HG02973 (cell line): Measurements from ENCODE around the gene HNRNPF.
"Not testable (repeated sequence)": the region's sequence is repeated elsewhere in the genome, so short reads cannot be mapped to it uniquely, and the experiment has no call there.

Source experiments
- ATAC-seq: cut with Tn5 transposase; IDR thresholded peaks from one replicate; pipeline ENCODE4 v1.9.1; 2021; ENCODE audit warnings: moderate library complexity; ENCODE audit not compliant: unreplicated experiment

Gene HNRNPF

GRCh38 chr10:43352951-43353350 is 56.0 kb downstream of the HNRNPF start:
- ATAC-seq, result no peak

DNA sequence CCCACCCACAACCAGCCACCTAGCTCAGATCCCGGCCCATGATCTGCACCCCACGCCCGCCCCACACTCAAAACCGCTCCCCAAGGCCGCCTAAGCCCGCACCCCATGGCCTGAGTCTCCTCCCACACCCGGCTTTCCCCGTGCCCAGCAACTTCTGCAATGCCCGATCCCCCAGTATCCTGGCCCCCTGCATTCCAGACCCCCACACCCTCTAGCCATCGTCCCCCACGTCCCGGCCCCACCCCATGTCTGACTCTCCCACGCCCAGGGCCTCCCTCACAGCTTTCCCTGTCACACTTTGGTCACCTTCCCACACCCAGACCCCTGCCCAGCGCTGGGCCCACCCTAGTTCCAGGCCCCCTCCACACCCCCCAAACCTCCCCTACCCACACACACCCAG is 57.7 kb downstream of the HNRNPF start:
- ATAC-seq, result no peak

- no peak for ATAC-seq
Measured at GRCh38 chr10:43350686-43351085, 58.3 kb downstream of the HNRNPF start.

DNA sequence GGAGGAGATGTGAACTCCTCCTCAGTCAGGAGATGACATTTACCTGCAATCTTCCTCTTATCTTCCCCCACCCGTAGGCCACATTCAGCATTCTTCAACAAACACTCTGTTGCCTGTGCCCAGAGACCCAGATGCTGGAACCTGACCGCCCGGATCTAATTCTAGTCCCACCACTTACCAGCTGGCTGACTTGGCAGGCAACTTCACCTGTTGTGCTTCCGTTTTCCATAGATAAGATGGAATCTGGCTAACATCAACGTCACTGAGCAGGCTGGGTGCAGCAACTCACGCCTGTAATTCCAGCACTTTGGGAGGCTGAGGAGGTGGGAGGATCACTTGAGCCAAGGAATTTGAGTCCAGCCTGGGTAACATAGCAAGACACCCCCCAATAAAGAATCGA is 58.8 kb downstream of the HNRNPF start:
- ATAC-seq, result no peak

DNA sequence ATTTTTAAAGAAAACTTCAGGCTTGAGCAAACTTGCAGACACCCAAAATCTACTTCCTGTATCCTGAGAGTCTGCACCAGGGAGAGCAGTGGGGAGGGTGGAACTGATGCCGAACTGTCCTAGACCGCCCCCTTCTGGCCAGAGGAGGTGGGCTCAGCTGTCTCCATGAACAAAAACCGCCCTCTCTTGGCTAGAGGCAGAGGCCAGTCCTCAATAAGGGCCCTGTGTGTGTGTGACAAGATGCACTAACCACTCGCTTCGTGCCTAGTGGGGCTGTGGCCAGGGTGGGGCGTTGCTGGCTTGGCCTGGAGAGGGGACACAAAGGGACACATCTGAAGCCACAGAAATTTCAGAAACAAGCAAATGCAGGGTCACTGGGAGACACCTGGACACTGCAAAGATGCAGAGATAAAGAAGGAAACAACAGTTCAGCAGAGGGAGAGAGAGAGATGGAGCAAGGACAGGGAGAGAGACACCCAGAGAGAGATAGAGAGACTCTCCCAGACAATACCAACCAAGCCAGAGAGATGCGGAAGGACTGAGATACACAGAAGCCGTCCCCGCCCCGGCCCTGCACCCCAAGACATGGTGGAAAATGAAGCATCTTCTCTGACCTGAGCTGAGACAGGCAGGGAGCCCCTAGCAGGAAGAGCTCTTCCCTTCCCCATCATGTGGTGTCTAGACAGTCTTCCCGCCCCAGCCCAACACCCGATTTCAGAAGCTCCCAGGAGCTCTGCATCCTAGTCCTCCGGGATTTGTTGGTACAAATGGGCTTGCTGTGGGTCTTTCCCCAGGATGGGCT is 60.3 kb downstream of the HNRNPF start:
- peak; percentile 100 for ATAC-seq

- ATAC-seq, result no peak
Measured at GRCh38 chr10:43347997-43348396, 61.0 kb downstream of the HNRNPF start.

GRCh38 chr10:43344051-43344450 is 64.9 kb downstream of the HNRNPF start:
- no peak for ATAC-seq

DNA sequence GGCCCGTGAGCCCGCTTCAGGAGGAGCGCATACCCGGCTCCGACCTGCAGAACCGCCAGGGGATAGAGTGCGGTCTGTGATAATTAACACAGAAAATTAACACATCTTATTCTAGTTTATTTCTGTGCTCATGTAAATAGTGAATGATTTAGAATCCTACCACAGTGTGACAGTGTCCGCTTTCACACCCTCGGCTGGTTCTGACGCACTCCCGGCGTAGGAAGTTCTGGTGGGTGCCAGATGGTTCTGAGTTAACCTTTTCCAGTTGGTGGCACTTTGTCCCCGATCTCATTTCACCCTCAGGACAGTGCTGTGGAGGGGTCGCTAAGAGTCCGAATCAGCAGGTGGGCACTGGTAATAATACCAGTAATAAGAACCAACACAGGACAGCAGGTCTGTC is 65.9 kb downstream of the HNRNPF start:
- ATAC-seq, result no peak

- ATAC-seq, result no peak
Measured at GRCh38 chr10:43342279-43343125, 66.5 kb downstream of the HNRNPF start.

DNA sequence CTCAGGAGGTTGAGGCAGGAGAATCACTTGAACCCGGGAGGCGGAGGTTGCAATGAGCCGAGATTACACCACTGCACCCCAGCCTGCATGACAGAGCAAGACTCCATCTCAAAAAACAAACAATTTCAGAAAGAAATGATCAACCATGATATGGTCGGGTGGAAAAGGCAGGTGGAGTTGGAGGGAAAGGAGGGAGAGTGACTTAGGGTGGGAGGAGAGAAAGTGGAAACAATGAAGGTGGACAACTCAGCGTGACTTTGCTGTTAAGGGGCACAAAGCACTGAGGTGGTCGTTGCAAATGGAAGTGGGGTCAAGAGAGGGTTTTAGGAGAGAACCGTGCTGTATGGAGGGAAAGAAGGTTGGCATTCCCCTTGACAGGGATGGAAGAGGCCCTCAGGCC is 67.5 kb downstream of the HNRNPF start:
- ATAC-seq, result no peak

DNA sequence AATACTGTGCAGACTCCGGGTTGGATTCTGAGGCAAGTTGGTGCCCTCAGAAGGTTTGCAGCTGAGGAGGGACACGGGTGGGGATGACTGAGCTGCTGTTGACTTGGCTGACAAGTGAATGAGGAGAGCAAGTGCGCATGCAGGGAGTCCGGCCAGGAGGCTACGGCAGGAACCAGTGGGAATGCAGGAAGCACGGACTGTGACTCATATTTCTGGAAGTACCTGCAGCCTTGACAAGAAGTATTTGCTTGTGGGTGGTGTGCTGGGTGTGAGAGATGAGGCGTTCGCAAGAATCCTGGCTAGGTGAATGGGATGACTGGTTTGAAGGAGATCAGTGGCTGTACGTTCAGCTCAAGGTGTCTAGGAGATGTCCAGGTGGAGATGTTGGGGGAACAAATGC is 68.4 kb downstream of the HNRNPF start:
- no peak for ATAC-seq

DNA sequence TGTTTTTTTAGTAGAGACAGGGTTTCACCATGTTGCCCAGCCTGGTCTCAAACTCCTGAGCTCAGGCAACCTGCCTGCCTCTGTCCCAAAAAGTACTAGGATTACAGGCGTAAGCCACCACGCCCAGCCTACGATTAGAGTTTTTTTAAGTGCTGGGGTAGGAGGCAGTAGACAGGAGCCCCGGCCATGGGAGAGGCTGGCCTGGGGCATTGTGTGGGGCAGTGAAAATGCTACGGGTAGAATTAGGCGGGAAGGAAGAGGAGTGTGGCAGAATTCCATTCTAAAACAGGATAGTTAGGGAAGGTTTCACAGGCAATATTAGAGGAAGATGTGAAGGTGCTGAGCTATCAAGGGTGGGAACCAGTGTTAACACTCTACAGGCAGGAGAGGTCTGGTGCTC is 68.9 kb downstream of the HNRNPF start:
- no peak for ATAC-seq

GRCh38 chr10:43339136-43339535 is 69.8 kb downstream of the HNRNPF start:
- ATAC-seq, result no peak

DNA sequence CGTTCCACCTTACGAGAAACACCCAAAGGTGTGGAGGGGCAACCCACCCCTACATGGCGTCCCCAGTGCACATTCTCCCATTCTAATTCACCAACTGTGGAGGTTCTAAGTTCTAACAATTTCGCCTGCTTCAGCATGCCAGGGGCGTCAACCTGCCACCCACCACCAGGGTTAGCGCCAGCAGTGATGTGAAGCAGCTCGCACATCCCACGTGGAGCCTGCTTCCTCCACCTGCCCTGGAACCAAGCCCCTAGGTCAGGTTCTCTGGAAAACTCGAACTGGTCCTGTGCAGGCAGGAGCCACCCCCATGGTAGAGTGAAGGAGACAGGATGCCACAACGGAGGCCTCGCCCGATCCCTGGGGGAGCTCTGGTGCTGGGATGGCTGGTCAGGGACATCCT is 70.9 kb downstream of the HNRNPF start:
- ATAC-seq, result no peak

DNA sequence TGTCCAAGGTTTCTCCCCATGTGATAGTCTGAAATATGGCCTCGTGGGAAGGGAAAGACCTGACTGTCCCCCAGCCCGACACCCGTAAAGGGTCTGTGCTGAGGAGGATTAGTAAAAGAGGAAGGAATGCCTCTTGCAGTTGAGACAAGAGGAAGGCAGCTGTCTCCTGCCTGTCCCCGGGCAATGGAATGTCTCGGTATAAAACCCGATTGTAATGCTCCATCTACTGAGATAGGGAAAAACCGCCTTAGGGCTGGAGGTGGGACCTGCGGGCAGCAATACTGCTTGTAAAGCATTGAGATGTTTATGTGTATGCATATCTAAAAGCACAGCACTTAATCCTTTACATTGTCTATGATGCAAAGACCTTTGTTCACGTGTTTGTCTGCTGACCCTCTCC is 71.5 kb downstream of the HNRNPF start:
- ATAC-seq, result not testable (repeated sequence)

DNA sequence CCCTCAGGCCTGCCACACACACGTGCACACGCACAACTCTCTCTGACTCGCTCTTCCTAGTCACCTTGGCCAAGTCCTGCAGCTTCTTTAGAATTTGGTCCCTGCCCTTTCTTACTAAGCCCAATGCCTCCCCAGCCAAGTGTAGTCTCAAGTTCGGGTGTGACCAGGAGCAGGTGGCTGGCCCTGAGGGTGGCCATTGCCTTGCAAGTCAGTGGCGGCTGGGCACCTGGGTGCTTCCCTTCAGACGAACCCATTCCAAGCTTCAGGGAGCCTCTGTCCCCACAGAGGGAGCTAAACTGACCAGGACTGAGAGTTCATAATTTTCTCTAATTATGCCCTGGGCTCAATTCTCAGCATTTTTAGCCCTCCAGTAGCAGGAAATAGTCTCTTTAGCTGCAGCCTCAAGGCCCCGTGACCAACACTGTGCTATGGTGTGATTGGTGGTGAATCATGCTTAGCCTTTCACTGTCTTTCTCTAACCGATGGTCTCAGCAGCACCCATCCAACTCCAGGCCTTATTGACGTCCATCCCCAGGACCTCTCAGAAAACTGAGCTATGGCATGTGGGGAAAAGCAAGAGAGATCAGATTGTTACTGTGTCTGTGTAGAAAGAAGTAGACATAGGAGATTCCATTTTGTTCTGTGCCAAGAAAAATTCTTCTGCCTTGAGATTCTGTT is 72.2 kb downstream of the HNRNPF start:
- ATAC-seq, result no peak

GRCh38 chr10:43336061-43336460 is 72.9 kb downstream of the HNRNPF start:
- no peak for ATAC-seq
